Posterior vena cava (tissue), 2 donors: Measurements from ENCODE around the gene CHMP5. TPM values are rescaled to one million over a fixed set of nuclear protein-coding genes. Genes with fewer than 3 reads are reported as not detected.

Source experiments
- DNase-seq: peaks from one replicate; pipeline ENCODE4 v3.0.0-alpha.2; 2020; ENCODE audit warnings: low spot score
- intact Hi-C, 2 donors: fragments of 100-400 bp; cut with DNase I; formaldehyde crosslinking; loops; one replicate each; pipeline versions ENCODE4 v1.14.1 to v1.14.2; 2022 to 2023
- total RNA-seq, 2 donors: library from RNA; stranded (reverse); fragmentation: NEBNext Ultra II Directional; extraction: Animal tissue kit (Norgen Biotek cat#: 25700); gene quantifications; one replicate each; pipeline ENCODE4 v1.2.1, GENCODE V29; 2021
- donor health status: DM: yes; HTN: yes; CAD: no.
- donor health status: DM: yes; HTN: yes; CAD: no.

Gene CHMP5
- total RNA-seq, 2 donors from 2014 or later = 54.2 to 61.7 TPM

GRCh38 chr9:33265211-33265865, 489 bp downstream of the CHMP5 start:
- DNase-seq = no peak
- intact Hi-C loops = no loop called here

DNA sequence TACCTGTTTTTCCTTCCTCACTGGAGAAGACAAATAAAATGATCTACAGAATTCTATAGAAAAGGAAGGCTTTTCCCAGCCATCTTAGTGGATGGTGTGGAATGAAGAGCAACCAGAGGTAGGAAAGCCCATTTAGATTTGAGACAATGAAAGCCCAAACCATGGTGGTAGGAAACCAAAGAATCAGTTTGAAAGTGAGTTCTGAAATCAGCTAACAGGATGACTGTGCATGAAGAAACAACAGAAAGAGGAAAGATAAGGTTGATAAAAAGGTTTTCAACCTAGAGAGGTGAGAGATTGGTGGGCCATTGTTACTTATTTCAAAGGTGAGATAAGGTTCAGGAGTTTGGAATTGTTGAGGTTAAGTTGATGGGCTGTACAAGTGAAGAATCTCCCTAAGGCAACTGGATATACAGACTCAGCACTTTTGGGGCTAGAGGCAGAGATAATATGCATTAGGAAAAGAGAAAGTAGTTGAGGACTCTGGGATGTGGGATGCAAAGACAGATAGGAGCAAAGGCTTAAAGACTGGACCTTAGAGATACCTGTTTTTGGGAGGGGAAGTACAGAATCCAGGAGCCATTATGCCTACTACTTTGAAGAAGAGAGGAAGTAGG, 2.4 kb downstream of the CHMP5 start:
- no peak for DNase-seq
- intact Hi-C loops = no loop called here

DNA sequence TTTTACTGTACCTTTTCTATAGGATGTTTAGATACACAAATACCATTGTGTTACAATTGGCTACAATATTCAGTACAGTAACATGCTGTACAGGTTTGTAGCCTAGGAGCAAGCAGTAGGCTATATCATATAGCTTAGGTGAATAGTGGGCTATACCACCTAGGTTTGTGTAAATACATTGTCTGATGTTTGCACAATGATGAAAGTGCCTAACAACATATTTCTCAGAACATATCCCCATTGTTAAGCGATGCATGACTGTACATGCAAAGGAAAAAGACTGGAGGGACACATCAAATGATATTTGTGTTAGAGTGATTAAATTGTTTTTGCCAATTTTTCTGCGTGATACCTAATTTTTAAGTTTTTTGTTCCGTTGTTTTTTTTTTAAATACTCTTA, 5.3 kb downstream of the CHMP5 start:
- no peak for DNase-seq

GRCh38 chr9:33272061-33272460, 7.2 kb downstream of the CHMP5 start:
- DNase-seq = no peak
- intact Hi-C loops = no loop called here

More for the DNA sequence above, 5.3 kb downstream of the CHMP5 start:
- intact Hi-C loops = no loop called here

DNA sequence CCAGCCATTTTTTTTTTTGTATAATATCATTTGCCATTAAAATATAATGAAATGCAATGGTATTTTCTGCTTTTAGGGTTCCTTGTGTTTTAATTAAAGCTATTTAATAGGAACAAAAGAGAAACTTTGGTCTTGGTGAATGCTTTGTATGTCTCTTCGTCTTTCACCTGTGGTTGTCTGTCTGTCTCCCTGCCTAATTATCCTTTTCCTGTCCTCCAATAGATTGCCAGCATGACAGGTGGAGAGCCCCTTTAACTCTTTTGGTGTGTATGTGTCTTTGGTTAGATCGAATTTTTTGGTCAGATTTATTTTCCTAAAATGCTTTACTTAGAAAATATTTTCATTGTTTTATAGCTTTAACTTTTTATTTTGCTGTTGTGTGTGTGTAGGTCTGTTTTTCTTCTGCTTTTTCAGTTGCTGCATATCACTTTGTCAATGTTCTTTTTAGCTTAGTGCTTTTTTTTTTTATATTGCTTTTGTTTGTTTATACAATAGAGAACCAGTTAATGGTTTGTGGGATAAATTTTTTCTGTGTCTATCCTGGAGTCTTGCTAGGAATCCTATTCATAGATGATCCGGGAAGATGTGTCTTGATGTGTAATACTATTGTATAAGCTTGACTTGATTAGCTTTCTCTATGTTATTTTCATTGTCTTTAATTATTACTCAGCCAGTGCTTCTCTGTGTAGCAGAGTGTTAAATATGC, 8.6 kb downstream of the CHMP5 start:
- intact Hi-C loops = no loop called here
- DNase-seq = no peak

DNA sequence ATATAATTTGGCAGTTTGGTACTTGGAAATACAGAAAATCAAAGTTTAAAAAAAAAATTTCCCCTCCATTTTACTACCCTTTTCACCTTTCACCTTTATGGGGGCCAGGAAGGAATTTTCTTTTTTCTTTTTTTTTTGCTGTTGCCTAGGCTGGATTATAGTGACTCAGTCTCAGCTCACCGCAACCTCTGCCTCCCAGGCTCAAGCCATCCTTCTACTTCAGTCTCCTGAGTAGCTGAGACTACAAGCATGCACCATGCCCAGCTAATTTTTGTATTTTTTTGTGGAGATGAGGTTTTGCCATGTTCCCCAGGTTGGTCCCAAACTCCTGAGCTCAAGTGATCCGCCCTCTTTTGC, 9.1 kb downstream of the CHMP5 start:
- intact Hi-C loops = no loop called here

DNA sequence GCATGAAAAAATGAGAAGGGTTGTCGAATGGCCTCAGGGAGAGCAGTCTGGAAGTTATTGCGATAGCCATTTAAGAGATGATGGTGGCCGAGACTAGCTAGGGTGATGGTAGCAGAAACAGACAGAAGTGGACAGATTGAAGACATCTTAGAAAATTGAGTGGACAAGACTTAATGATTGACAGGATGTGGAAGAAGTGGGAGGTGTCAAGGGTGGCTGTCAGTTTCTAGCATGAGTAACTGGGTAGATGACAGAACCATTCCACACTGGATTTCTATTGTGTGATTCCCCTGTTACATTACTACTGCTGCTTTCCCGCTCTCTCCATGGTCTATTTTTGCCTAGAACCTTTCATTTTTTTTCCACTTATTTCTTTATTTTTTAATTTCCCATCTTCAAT, 12.6 kb downstream of the CHMP5 start:
- no peak for DNase-seq
- intact Hi-C loops = no loop called here

More for the DNA sequence above, 9.1 kb downstream of the CHMP5 start:
- DNase-seq = no peak

GRCh38 chr9:33285502-33285901, 20.7 kb downstream of the CHMP5 start:
- DNase-seq = no peak
- intact Hi-C loops = no loop called here

DNA sequence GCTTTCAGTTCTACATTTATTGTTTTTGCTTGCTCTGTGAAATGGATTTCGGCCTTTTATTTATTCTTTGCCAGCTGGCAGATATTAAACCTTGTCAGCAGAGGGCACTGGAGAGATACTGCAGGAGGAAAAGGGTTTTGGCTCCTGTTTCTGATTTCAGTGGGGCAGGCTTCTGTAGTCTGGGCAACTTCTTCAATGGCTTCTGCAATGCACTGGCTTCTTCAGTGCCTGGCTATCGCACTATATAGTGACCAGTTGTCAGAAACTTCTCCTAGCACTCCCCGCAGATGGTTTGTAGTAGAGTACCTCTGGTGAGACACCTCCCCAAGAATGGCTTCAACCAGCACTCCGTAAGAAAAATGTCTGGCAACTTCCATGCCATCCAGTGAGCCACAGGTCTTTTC, 22.2 kb downstream of the CHMP5 start:
- DNase-seq = no peak
- intact Hi-C loops = no loop called here

- DNase-seq = no peak
- intact Hi-C loops = no loop called here
Observed at GRCh38 chr9:33288235-33288634, 23.4 kb downstream of the CHMP5 start.

- intact Hi-C loops = no loop called here
- DNase-seq = no peak
Observed at GRCh38 chr9:33288828-33289483, 24.1 kb downstream of the CHMP5 start.

GRCh38 chr9:33289496-33289895, 24.6 kb downstream of the CHMP5 start:
- no peak for DNase-seq
- intact Hi-C loops = no loop called here

GRCh38 chr9:33289936-33290246, 25.0 kb downstream of the CHMP5 start:
- intact Hi-C loops = no loop called here
- DNase-seq = no peak

GRCh38 chr9:33290247-33291030, 25.6 kb downstream of the CHMP5 start, which contains the start of gene NFX1:
Gene NFX1, plus strand, starts transcription at chr9:33290516. Its CDS starts 57 bp downstream, at chr9:33290573.
- intact Hi-C loops = no loop called here
- peak; percentile 99 for DNase-seq

DNA sequence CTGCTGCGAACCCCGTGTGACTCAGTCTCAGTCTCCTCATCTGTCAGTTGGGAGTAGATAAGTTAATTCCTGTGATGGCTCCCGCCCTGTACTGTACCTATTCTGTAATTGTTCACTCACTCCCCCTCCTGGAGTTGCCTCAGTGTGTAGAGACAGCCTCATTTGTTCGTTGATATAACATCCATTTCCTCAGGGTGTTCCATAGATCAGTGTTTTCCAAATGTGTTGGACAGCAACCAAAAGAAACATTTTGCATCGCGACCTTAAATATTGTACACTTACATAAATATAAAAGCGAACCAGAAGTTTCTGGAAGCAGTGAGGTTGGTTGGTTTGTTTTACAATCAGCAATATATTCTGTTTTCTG, 26.2 kb downstream of the CHMP5 start:
- intact Hi-C loops = no loop called here

GRCh38 chr9:33291901-33292300, 27.1 kb downstream of the CHMP5 start:
- DNase-seq = no peak
- intact Hi-C loops = loop anchor here in 1 of 2 donors (1.0 kb wide), 1 partner anchor 33 kb away; no protein-coding TSS in a partner anchor

More for the DNA sequence above, 26.2 kb downstream of the CHMP5 start:
- no peak for DNase-seq

DNA sequence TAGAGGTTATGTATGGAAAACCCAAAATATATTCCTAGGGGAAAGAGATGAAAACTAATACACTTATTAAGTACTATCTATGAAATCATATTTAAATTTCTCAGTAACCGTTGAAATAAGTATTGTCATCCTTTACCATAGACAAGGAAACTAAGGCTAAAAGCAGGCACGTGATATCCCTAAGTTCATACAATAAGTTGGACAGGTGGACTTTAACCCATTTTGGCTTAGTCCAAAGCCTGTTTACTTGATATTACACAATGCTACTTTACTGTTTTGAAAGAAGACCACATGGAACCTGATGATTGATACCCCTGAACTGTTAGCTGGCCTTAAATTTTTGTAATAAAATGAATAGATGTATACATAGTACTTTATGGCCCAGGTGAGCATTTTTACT, 28.9 kb downstream of the CHMP5 start:
- intact Hi-C loops = no loop called here

DNA sequence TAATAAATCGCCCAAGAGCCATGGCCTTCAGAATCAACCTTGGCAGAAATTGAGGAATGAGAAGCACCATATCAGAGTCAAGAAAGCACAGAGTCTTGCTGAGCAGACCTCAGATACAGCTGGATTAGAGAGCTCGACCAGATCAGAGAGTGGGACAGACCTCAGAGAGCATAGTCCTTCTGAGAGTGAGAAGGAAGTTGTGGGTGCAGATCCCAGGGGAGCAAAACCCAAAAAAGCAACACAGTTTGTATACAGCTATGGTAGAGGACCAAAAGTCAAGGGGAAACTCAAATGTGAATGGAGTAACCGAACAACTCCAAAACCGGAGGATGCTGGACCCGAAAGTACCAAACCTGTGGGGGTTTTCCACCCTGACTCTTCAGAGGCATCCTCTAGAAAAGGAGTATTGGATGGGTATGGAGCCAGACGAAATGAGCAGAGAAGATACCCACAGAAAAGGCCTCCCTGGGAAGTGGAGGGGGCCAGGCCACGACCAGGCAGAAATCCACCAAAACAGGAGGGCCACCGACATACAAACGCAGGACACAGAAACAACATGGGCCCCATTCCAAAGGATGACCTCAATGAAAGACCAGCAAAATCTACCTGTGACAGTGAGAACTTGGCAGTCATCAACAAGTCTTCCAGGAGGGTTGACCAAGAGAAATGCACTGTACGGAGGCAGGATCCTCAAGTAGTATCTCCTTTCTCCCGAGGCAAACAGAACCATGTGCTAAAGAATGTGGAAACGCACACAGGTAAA, 30.0 kb downstream of the CHMP5 start:
- no peak for DNase-seq
- intact Hi-C loops = no loop called here

More for the DNA sequence above, 28.9 kb downstream of the CHMP5 start:
- no peak for DNase-seq

GRCh38 chr9:33295571-33295970, 30.7 kb downstream of the CHMP5 start:
- no peak for DNase-seq
- intact Hi-C loops = no loop called here
